H1 (cell line): ENCODE measurements around the gene PLK3. TPM values are rescaled to one million over a fixed set of nuclear protein-coding genes. Genes with fewer than 3 reads are reported as not detected.

Experiments
- CBX8 ChIP-seq: fragments of 300-800, 300-1000 bp; sonication (generic); IDR thresholded peaks from 2 replicates; pipeline ENCODE4 v1.7.1; 2016; ENCODE audit warnings: low read depth, low read length, borderline replicate concordance
- FOSL1 ChIP-seq: IDR thresholded peaks from 2 replicates; pipeline ENCODE4 v1.6.1; 2011; ENCODE audit warnings: mild to moderate bottlenecking, low read depth, low read length, moderate library complexity; ENCODE audit not compliant: insufficient read depth
- JUND ChIP-seq: IDR thresholded peaks from 2 replicates; pipeline ENCODE4 v1.6.1; 2011; ENCODE audit warnings: mild to moderate bottlenecking, improper control_type of control experiment, low read length
- MAFK ChIP-seq: IDR thresholded peaks from 2 replicates; pipeline ENCODE4 v1.6.1; 2012; ENCODE audit warnings: low read depth, mild to moderate bottlenecking, improper control_type of control experiment, low read length
- NRF1 ChIP-seq: IDR thresholded peaks from 2 replicates; pipeline ENCODE4 v1.6.1; 2011; ENCODE audit warnings: mild to moderate bottlenecking, low read depth, low read length, improper control_type of control experiment
- POLR2AphosphoS5 ChIP-seq: IDR thresholded peaks from 2 replicates; pipeline ENCODE4 v1.6.1; 2011; ENCODE audit warnings: low read depth, low read length
- SP4 ChIP-seq: IDR thresholded peaks from 2 replicates; pipeline ENCODE4 v1.6.1; 2012; ENCODE audit warnings: low read length, inconsistent platforms
- SUZ12 ChIP-seq: fragments of 200-600 bp; sonication (generic); IDR thresholded peaks from 2 replicates; pipeline ENCODE4 v1.6.1; 2012; ENCODE audit warnings: mild to moderate bottlenecking, inconsistent platforms, low read length, moderate library complexity, mixed read lengths
- TAF7 ChIP-seq: optimal IDR thresholded peaks from 2 replicates; pipeline ENCODE3; 2011; ENCODE audit warnings: low read depth, mild to moderate bottlenecking, inconsistent platforms, low read length, moderate library complexity, borderline replicate concordance
- YY1 ChIP-seq: IDR thresholded peaks from 2 replicates; pipeline ENCODE4 v1.6.1; 2011; ENCODE audit warnings: low read depth, mild to moderate bottlenecking, low read length
- ZNF274 ChIP-seq: IDR thresholded peaks from 2 replicates; pipeline ENCODE4 v1.7.0; 2012; ENCODE audit warnings: low read length, borderline replicate concordance; ENCODE audit errors: extremely low read depth
- polyA plus RNA-seq, 7 experiments: library from polyadenylated mRNA; depleted of rRNA in 3 of 7; stranded (reverse) in 5 of 7; unstranded in 2 of 7; fragments of >200 nt in 5 of 7; fragments of 200-250 nt in 2 of 7; gene quantifications; 1 replicate in 5 of 7; 2 replicates in 1 of 7; 4 replicates in 1 of 7; pipeline versions ENCODE4 v1.2.1 to v1.2.3, GENCODE V29; 2011 to 2013; ENCODE audit warnings: missing spikeins in 2 of 7, mixed read lengths in 2 of 7
- total RNA-seq: library from RNA; stranded (reverse); fragmentation: NEBNext Ultra II Directional; extraction: Animal tissue kit (Norgen Biotek cat#: 25700); gene quantifications from 2 replicates; pipeline ENCODE4 v1.2.1, GENCODE V29; 2021

PLK3 gene
- total and polyA plus RNA-seq, 2 of the 8 experiments (the other 6 are each of a cell fraction or from before 2014, with no cell fraction given) = 7.9 to 12.3 TPM

DNA sequence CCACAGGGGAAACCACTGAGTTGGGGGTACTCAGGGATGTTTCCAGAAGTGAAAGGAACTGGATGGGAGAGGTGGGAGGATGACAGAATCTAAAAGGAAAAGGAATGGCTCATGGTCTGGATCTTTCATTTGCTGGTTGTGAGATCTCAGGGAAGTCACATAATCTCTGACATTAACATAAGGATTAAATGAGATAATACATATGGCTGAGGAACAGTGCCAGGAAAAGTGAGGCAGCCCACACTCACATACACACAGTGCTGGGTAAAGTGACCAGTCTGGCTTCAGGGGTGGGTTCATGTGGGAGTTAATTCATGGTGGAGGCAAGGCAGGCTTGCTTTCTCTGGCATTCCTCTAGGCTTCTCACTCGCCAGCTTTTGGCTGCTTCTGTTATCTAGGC is 46.8 kb downstream of the PLK3 start (continued):
- TF ChIP-seq TAF7 (no peak), MAFK (no peak), NRF1 (no peak), ZNF274 (no peak), FOSL1 (no peak), POLR2AphosphoS5 (no peak), CBX8 (no peak), JUND (no peak), YY1 (no peak), SP4 (no peak), SUZ12 (no peak)
